K562 (cell line): Measurements from ENCODE around the gene EXOC2. TPM values are rescaled to one million over a fixed set of nuclear protein-coding genes. Genes with fewer than 3 reads are reported as not detected.

Source experiments
- CBX8 ChIP-seq: fragments of 200-600 bp; sonication (generic); IDR thresholded peaks from 2 replicates; pipeline ENCODE4 v1.6.1; 2012; ENCODE audit warnings: borderline replicate concordance, mixed run types, low read depth, mild to moderate bottlenecking, moderate library complexity, mixed read lengths, low read length, control low read depth, inconsistent platforms; ENCODE audit not compliant: poor library complexity, severe bottlenecking; ENCODE audit errors: extremely low read depth
- EP400 ChIP-seq: fragments of 450-650 bp; IDR thresholded peaks from 2 replicates; pipeline ENCODE4 v1.6.1; 2017; ENCODE audit warnings: antibody characterized with exemption, mild to moderate bottlenecking, moderate library complexity
- FUS ChIP-seq: fragments of 200-400 bp; formaldehyde crosslinking; optimal IDR thresholded peaks from 2 replicates; pipeline ENCODE3; 2017; ENCODE audit warnings: low read depth, low read length
- KDM1A ChIP-seq, 2 experiments: fragments of 450-650 bp; IDR thresholded peaks; 2 replicates each; pipeline ENCODE4 v1.6.1; 2016; ENCODE audit warnings: mild to moderate bottlenecking in 2 of 2
- L3MBTL2 ChIP-seq: fragments of 450-650 bp; IDR thresholded peaks from 2 replicates; pipeline ENCODE4 v1.6.1; 2016; ENCODE audit warnings: mild to moderate bottlenecking, moderate library complexity
- MAZ ChIP-seq, 2 experiments: fragments of 450-650 bp in 1 of 2; sonication (generic) in 1 of 2; formaldehyde crosslinking; IDR thresholded peaks in 1 of 2; conservative IDR thresholded peaks in 1 of 2; 2 replicates each; pipeline versions ENCODE4 v1.4.0 to v1.5.0; 2020; ENCODE audit warnings: mild to moderate bottlenecking in 1 of 2, missing genetic modification reagents in 1 of 2
- NFE2 ChIP-seq: IDR thresholded peaks from 2 replicates; pipeline ENCODE4 v1.6.1; 2014; ENCODE audit warnings: antibody characterized with exemption, low read depth
- NR1H2 ChIP-seq: sonication (generic); formaldehyde crosslinking; IDR thresholded peaks from 2 replicates; pipeline ENCODE4 v1.4.0; 2020; ENCODE audit warnings: mild to moderate bottlenecking, missing genetic modification reagents
- ZFP36 ChIP-seq: fragments of 150-350 bp; IDR thresholded peaks from 2 replicates; pipeline ENCODE4 v1.6.1; 2018; ENCODE audit warnings: low read length, low read depth; ENCODE audit not compliant: partially characterized antibody
- polyA plus RNA-seq, 8 experiments: library from polyadenylated mRNA; depleted of rRNA in 4 of 8; stranded (reverse) in 5 of 8; unstranded in 3 of 8; fragments of >200 nt; fragmentation: Nextera tagmentation in 2 of 8; fragmentation: Illumina TruSeq in 1 of 8; extraction: Ambion mirVana in 2 of 8; extraction: Trizol in 1 of 8; gene quantifications; 2 replicates each; pipeline versions ENCODE4 v1.2.1 to v1.2.3, GENCODE V29; 2011 to 2014; ENCODE audit warnings: inconsistent platforms in 1 of 8, missing spikeins in 1 of 8
- total RNA-seq, 7 experiments: library from RNA; depleted of rRNA in 6 of 7; stranded (reverse); fragments of >200 nt in 6 of 7; fragmentation: Illumina TruSeq in 2 of 7; extraction: Trizol in 2 of 7; gene quantifications; 2 replicates each; pipeline versions ENCODE4 v1.2.1 to v1.2.3, GENCODE V29; 2011 to 2021; ENCODE audit warnings: low replicate concordance in 1 of 7
- TF ChIP-seq, protein P1 (sequence below): fragments of 450-650 bp; IDR thresholded peaks from 2 replicates; pipeline ENCODE4 v1.6.1; 2016; ENCODE audit warnings: mild to moderate bottlenecking, moderate library complexity
- TF ChIP-seq, protein P2 (sequence below): fragments of 450-650 bp; formaldehyde crosslinking; IDR thresholded peaks from 2 replicates; pipeline ENCODE4 v1.4.0; 2020; ENCODE audit warnings: mild to moderate bottlenecking, moderate library complexity
- TF ChIP-seq, protein P3 (sequence below): fragments of 450-650 bp; IDR thresholded peaks from 2 replicates; pipeline ENCODE4 v1.6.1; 2014; ENCODE audit warnings: low read depth, mild to moderate bottlenecking, moderate library complexity, borderline replicate concordance

The EXOC2 gene
- total and polyA plus RNA-seq, 9 of the 15 experiments (the other 6 are each of a cell fraction or from before 2014, with no cell fraction given), result 12.2 to 30.2 (median 24.2) TPM

DNA sequence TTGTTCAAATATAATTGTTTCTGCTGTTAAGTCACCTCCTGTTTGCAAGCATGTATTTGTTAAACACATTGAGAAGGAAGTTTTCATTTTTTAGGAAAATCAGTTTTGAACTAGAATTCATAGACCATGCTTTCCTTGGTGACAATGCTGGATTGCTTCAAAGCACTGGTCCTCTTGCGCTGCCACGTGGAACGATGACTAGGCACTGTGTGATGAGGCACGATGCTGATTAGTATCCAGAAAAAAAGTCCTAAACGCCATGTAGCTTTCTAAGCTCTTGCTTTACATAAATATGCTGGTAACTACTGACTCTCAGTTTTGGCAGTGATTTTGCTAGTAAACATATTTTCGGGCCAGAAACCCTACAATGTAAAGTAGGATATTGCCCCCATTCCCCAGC, 11.1 kb upstream of the EXOC2 start (continued):
- TF ChIP-seq, protein P1, sequence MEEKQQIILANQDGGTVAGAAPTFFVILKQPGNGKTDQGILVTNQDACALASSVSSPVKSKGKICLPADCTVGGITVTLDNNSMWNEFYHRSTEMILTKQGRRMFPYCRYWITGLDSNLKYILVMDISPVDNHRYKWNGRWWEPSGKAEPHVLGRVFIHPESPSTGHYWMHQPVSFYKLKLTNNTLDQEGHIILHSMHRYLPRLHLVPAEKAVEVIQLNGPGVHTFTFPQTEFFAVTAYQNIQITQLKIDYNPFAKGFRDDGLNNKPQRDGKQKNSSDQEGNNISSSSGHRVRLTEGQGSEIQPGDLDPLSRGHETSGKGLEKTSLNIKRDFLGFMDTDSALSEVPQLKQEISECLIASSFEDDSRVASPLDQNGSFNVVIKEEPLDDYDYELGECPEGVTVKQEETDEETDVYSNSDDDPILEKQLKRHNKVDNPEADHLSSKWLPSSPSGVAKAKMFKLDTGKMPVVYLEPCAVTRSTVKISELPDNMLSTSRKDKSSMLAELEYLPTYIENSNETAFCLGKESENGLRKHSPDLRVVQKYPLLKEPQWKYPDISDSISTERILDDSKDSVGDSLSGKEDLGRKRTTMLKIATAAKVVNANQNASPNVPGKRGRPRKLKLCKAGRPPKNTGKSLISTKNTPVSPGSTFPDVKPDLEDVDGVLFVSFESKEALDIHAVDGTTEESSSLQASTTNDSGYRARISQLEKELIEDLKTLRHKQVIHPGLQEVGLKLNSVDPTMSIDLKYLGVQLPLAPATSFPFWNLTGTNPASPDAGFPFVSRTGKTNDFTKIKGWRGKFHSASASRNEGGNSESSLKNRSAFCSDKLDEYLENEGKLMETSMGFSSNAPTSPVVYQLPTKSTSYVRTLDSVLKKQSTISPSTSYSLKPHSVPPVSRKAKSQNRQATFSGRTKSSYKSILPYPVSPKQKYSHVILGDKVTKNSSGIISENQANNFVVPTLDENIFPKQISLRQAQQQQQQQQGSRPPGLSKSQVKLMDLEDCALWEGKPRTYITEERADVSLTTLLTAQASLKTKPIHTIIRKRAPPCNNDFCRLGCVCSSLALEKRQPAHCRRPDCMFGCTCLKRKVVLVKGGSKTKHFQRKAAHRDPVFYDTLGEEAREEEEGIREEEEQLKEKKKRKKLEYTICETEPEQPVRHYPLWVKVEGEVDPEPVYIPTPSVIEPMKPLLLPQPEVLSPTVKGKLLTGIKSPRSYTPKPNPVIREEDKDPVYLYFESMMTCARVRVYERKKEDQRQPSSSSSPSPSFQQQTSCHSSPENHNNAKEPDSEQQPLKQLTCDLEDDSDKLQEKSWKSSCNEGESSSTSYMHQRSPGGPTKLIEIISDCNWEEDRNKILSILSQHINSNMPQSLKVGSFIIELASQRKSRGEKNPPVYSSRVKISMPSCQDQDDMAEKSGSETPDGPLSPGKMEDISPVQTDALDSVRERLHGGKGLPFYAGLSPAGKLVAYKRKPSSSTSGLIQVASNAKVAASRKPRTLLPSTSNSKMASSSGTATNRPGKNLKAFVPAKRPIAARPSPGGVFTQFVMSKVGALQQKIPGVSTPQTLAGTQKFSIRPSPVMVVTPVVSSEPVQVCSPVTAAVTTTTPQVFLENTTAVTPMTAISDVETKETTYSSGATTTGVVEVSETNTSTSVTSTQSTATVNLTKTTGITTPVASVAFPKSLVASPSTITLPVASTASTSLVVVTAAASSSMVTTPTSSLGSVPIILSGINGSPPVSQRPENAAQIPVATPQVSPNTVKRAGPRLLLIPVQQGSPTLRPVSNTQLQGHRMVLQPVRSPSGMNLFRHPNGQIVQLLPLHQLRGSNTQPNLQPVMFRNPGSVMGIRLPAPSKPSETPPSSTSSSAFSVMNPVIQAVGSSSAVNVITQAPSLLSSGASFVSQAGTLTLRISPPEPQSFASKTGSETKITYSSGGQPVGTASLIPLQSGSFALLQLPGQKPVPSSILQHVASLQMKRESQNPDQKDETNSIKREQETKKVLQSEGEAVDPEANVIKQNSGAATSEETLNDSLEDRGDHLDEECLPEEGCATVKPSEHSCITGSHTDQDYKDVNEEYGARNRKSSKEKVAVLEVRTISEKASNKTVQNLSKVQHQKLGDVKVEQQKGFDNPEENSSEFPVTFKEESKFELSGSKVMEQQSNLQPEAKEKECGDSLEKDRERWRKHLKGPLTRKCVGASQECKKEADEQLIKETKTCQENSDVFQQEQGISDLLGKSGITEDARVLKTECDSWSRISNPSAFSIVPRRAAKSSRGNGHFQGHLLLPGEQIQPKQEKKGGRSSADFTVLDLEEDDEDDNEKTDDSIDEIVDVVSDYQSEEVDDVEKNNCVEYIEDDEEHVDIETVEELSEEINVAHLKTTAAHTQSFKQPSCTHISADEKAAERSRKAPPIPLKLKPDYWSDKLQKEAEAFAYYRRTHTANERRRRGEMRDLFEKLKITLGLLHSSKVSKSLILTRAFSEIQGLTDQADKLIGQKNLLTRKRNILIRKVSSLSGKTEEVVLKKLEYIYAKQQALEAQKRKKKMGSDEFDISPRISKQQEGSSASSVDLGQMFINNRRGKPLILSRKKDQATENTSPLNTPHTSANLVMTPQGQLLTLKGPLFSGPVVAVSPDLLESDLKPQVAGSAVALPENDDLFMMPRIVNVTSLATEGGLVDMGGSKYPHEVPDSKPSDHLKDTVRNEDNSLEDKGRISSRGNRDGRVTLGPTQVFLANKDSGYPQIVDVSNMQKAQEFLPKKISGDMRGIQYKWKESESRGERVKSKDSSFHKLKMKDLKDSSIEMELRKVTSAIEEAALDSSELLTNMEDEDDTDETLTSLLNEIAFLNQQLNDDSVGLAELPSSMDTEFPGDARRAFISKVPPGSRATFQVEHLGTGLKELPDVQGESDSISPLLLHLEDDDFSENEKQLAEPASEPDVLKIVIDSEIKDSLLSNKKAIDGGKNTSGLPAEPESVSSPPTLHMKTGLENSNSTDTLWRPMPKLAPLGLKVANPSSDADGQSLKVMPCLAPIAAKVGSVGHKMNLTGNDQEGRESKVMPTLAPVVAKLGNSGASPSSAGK, result peak; percentile 93
- TF ChIP-seq FUS (no peak), NR1H2 (CRISPR knock-in tag) (no peak), EP400 (peak; percentile 52; the same call in 1 of the 2 replicates), CBX8 (peak; percentile 22), ZFP36 (peak; percentile 49), NFE2 (peak; percentile 92), MAZ (CRISPR knock-in tag; conservative IDR thresholded peaks at IDR 0.05 in 1 of 2, IDR thresholded peaks at IDR 0.05 in 1 of 2) (no peak), KDM1A (IDR thresholded peaks at IDR 0.05) (0 out of 4 replicates have a peak, but pooled peaks of 1 of the 2 experiments have one; percentile 24), L3MBTL2 (peak; percentile 97)
- TF ChIP-seq, protein P2, sequence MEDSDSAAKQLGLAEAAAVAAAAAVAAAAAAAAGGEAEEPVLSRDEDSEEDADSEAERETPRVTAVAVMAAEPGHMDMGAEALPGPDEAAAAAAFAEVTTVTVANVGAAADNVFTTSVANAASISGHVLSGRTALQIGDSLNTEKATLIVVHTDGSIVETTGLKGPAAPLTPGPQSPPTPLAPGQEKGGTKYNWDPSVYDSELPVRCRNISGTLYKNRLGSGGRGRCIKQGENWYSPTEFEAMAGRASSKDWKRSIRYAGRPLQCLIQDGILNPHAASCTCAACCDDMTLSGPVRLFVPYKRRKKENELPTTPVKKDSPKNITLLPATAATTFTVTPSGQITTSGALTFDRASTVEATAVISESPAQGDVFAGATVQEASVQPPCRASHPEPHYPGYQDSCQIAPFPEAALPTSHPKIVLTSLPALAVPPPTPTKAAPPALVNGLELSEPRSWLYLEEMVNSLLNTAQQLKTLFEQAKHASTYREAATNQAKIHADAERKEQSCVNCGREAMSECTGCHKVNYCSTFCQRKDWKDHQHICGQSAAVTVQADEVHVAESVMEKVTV (CRISPR knock-in tag), result no peak
- TF ChIP-seq, protein P3, sequence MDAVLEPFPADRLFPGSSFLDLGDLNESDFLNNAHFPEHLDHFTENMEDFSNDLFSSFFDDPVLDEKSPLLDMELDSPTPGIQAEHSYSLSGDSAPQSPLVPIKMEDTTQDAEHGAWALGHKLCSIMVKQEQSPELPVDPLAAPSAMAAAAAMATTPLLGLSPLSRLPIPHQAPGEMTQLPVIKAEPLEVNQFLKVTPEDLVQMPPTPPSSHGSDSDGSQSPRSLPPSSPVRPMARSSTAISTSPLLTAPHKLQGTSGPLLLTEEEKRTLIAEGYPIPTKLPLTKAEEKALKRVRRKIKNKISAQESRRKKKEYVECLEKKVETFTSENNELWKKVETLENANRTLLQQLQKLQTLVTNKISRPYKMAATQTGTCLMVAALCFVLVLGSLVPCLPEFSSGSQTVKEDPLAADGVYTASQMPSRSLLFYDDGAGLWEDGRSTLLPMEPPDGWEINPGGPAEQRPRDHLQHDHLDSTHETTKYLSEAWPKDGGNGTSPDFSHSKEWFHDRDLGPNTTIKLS, result peak; percentile 89
